ENCODE measurements around the gene CDT1.

The CDT1 gene

GRCh38 chr16:88843256-88843655, 39.7 kb downstream of the CDT1 start:
- TF ChIP-seq CTCF (IDR thresholded peaks at IDR 0.05), result no peak

DNA sequence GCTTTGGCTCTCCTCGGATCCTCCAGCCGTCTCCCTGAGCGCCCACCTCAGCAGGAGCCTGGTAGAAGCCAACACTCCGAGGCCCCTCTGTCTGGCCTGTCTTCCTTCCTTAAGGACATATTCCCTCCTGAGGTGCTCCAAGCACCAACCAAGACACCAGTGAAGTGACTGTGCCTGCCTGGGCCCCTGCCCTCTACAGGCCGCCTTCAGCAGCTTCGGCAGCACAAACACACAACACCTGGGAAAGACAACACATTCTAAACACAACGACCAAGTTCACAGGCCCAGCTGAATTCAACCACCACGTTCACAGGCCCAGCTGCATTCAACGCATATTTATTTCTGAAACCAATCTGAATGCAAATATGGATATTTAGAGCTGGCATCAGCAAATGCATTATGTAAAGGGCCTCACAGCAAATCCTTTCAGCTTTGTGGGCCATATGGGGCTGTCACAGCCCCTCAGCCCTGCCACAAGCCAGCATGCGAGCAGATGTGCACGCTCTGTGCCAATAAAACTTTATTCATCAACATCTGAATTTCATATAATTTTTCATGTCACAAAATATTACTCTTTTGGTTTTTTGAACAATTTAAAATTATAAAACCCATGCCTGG, 40.9 kb downstream of the CDT1 start:
- TF ChIP-seq CTCF (IDR thresholded peaks at IDR 0.05), result peak; percentile 50

DNA sequence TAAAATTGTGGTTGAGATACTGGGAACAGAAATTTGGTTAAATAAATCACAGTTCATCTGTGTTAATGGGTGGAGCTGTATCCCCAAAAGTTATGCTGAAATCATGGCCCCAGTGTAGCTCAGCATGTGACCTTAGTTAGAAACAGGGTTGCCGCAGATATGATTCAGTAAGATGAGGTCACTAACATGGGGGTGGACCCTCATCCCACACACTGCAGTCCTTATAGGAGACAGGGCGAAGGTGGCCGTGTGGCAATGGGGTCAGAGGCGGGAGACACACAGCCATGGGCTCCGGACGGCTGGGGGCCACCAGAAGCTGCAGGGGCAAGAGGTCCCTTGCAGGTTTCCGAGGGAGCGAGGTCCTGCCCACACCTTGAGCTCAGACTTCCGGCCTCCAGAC, 42.5 kb downstream of the CDT1 start:
- TF ChIP-seq CTCF (IDR thresholded peaks at IDR 0.05), result no peak

DNA sequence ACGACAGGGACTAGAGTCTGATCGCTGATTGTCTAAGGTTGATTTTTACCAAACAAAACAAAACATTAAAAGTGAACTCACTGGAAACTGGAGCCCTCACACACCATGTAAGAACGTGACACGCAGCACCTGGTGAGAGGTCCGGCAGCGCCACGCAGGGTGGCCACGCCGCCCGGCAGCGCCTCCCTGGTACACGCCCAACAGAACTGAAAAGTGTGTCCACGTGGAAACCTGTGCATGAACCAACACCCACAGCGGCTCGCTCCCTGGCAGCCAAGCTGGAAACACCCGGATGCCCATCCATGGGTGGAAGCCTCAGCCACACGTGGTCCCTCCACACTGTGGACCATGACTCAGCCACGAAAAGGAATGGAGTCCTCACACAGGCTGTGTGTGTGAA, 44.1 kb downstream of the CDT1 start:
- TF ChIP-seq CTCF (IDR thresholded peaks at IDR 0.05), result no peak

DNA sequence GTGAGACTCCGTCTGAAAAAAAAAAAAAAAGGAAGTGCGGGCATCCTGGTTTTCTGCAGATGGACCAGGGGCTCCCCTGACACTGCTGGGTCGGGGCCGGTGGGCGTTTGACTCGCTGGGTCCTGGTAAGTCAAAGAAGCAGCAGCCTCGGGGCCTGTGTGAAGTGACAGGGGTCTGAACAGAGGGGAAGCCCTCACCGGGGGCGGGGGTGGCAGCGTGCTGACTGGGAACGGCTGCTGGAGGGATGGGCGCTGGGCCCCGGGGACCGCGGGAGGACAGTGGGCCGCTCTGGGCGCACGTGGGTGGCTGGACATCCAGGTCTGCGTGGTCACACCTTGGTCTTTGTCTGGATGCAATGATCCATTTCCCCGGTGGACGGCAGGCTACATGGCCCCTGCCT, 45.0 kb downstream of the CDT1 start:
- no peak for TF ChIP-seq CTCF (IDR thresholded peaks at IDR 0.05)

DNA sequence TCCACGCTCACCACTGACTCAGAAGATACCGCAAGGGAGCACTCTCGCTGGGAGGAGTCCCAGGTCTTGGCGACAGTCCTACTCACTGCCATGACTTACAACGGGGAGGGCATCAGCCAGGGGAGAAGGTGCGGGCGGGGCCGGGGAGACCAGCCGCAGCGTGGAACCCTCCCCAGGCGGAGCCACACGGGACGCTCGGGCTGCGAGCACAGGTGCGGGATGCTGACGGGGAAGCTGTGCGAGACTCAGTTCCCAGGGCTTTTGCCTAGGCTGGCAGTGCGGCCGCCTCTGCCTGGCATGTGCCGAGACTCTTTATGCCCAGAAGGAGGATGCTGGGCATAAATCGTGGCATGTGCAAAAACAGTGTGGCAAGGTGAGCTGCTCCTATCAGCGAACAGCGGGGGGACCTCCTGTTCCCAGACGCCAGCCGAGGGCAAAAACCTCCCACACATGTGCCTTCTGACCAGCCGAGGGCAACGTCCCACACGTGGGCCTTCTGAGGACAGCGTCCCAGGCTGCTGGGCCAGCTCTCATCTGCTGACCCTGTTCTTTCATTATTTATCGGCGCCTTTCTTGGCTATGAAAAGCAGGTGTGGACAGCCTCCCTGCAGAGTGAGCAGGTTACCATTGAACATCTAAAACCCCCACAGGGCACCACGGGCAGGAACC, 47.1 kb downstream of the CDT1 start:
- no peak for TF ChIP-seq CTCF (IDR thresholded peaks at IDR 0.05)

GRCh38 chr16:88851616-88852015, 48.0 kb downstream of the CDT1 start:
- TF ChIP-seq CTCF (IDR thresholded peaks at IDR 0.05), result no peak
